IPS-15b (cell line): ENCODE data around the gene GLI3.

Source experiments
- H3K27me3 ChIP-seq: one replicate; pipeline ENCODE4 v1.6.1; 2013; ENCODE audit warnings: low read length; ENCODE audit not compliant: control insufficient read depth, insufficient read depth
- H3K36me3 ChIP-seq: one replicate; pipeline ENCODE4 v1.6.1; 2013; ENCODE audit warnings: low read length; ENCODE audit not compliant: control insufficient read depth, insufficient read depth
- H3K4me1 ChIP-seq: one replicate; pipeline ENCODE4 v1.6.1; 2013; ENCODE audit warnings: mild to moderate bottlenecking, low read length; ENCODE audit not compliant: control insufficient read depth, insufficient read depth
- H3K4me3 ChIP-seq: one replicate; pipeline ENCODE4 v1.5.1; 2013; ENCODE audit warnings: low read depth, low read length
- H3K9ac ChIP-seq: one replicate; pipeline ENCODE4 v1.6.1; 2013; ENCODE audit warnings: low read depth, mild to moderate bottlenecking, low read length
- H3K9me3 ChIP-seq: one replicate; pipeline ENCODE4 v1.6.1; 2013; ENCODE audit warnings: mild to moderate bottlenecking, low read length; ENCODE audit not compliant: control insufficient read depth, insufficient read depth

Gene GLI3

GRCh38 chr7:41930538-41931262 is 306.3 kb downstream of the GLI3 start:
- Histone ChIP-seq H3K4me1 (no peaks in the 10 kb centered on the region), H3K4me3 (no peak overlapping the region), H3K9ac (no peak overlapping the region), H3K27me3 (no peaks in the 10 kb centered on the region), H3K9me3 (no peaks in the 10 kb centered on the region), H3K36me3 (no peaks in the 10 kb centered on the region)

- Histone ChIP-seq H3K27me3 (no peaks in the 10 kb centered on the region), H3K9me3 (no peaks in the 10 kb centered on the region), H3K4me1 (no peaks in the 10 kb centered on the region), H3K9ac (no peak overlapping the region), H3K36me3 (no peaks in the 10 kb centered on the region), H3K4me3 (no peak overlapping the region)
Observed at GRCh38 chr7:41928781-41929180, 308.2 kb downstream of the GLI3 start.

GRCh38 chr7:41928166-41928565 is 308.8 kb downstream of the GLI3 start:
- Histone ChIP-seq H3K9me3 (no peaks in the 10 kb centered on the region), H3K4me3 (no peak overlapping the region), H3K9ac (no peak overlapping the region), H3K36me3 (no peaks in the 10 kb centered on the region), H3K4me1 (no peaks in the 10 kb centered on the region), H3K27me3 (no peaks in the 10 kb centered on the region)

GRCh38 chr7:41927380-41927779 is 309.6 kb downstream of the GLI3 start:
- H3K9ac ChIP-seq: no peak overlapping the region
- H3K36me3 ChIP-seq: no peaks in the 10 kb centered on the region
- H3K4me3 ChIP-seq: no peak overlapping the region
- H3K27me3 ChIP-seq: no peaks in the 10 kb centered on the region
- no peaks in the 10 kb centered on the region for H3K9me3 ChIP-seq
- H3K4me1 ChIP-seq: no peaks in the 10 kb centered on the region

GRCh38 chr7:41925946-41926345 is 311.1 kb downstream of the GLI3 start:
- Histone ChIP-seq H3K9me3 (no peaks in the 10 kb centered on the region), H3K9ac (no peak overlapping the region), H3K36me3 (no peaks in the 10 kb centered on the region), H3K4me3 (no peak overlapping the region), H3K4me1 (no peaks in the 10 kb centered on the region), H3K27me3 (no peaks in the 10 kb centered on the region)

- Histone ChIP-seq H3K27me3 (no peaks in the 10 kb centered on the region), H3K4me3 (no peak overlapping the region)
Observed at GRCh38 chr7:41924796-41925195, 312.2 kb downstream of the GLI3 start.

GRCh38 chr7:41922373-41922772 is 314.6 kb downstream of the GLI3 start:
- H3K36me3 ChIP-seq: no peaks in the 10 kb centered on the region
- no peak overlapping the region for H3K9ac ChIP-seq
- H3K27me3 ChIP-seq: no peaks in the 10 kb centered on the region
- H3K4me3 ChIP-seq: no peak overlapping the region
- H3K9me3 ChIP-seq: no peaks in the 10 kb centered on the region
- H3K4me1 ChIP-seq: no peaks in the 10 kb centered on the region

More at GRCh38 chr7:41924796-41925195, 312.2 kb downstream of the GLI3 start:
- Histone ChIP-seq H3K9ac (no peak overlapping the region), H3K9me3 (no peaks in the 10 kb centered on the region), H3K4me1 (no peaks in the 10 kb centered on the region), H3K36me3 (no peaks in the 10 kb centered on the region)

GRCh38 chr7:41921453-41921981 is 315.5 kb downstream of the GLI3 start:
- H3K4me3 ChIP-seq: no peak overlapping the region

GRCh38 chr7:41918597-41918996 is 318.4 kb downstream of the GLI3 start:
- Histone ChIP-seq H3K27me3 (no peaks in the 10 kb centered on the region), H3K9me3 (no peaks in the 10 kb centered on the region), H3K36me3 (no peaks in the 10 kb centered on the region), H3K4me1 (no peaks in the 10 kb centered on the region), H3K9ac (no peak overlapping the region), H3K4me3 (no peak overlapping the region)

More at GRCh38 chr7:41921453-41921981, 315.5 kb downstream of the GLI3 start:
- no peaks in the 10 kb centered on the region for H3K4me1 ChIP-seq
- H3K9ac ChIP-seq: no peak overlapping the region
- no peaks in the 10 kb centered on the region for H3K27me3 ChIP-seq
- no peaks in the 10 kb centered on the region for H3K36me3 ChIP-seq
- no peaks in the 10 kb centered on the region for H3K9me3 ChIP-seq

GRCh38 chr7:41916450-41916927 is 320.5 kb downstream of the GLI3 start:
- Histone ChIP-seq H3K4me3 (no peak overlapping the region), H3K36me3 (no peaks in the 10 kb centered on the region), H3K4me1 (no peaks in the 10 kb centered on the region), H3K9me3 (no peaks in the 10 kb centered on the region), H3K9ac (no peak overlapping the region), H3K27me3 (no peaks in the 10 kb centered on the region)

- Histone ChIP-seq H3K4me3 (no peak overlapping the region), H3K27me3 (no peaks in the 10 kb centered on the region), H3K36me3 (no peaks in the 10 kb centered on the region), H3K9me3 (no peaks in the 10 kb centered on the region), H3K4me1 (no peaks in the 10 kb centered on the region), H3K9ac (no peak overlapping the region)
Observed at GRCh38 chr7:41915871-41916270, 321.1 kb downstream of the GLI3 start.

GRCh38 chr7:41912851-41913567 is 324.0 kb downstream of the GLI3 start:
- Histone ChIP-seq H3K4me3 (no peak overlapping the region), H3K9me3 (no peaks in the 10 kb centered on the region), H3K4me1 (no peaks in the 10 kb centered on the region), H3K27me3 (no peaks in the 10 kb centered on the region), H3K9ac (no peak overlapping the region), H3K36me3 (no peaks in the 10 kb centered on the region)
